Right forelimb (tissue), 1 donor: ENCODE results near the gene ARMC8.
A peak's percentile ranks its signal among the peaks of the same experiment; 100 is the strongest.
"Not testable (repeated sequence)": the region's sequence is repeated elsewhere in the genome, so short reads cannot be mapped to it uniquely, and the experiment has no call there.

Experiments used
- DNase-seq: peaks from one replicate; pipeline ENCODE4 v3.0.0-alpha.2; 2018

Gene ARMC8, protein sequence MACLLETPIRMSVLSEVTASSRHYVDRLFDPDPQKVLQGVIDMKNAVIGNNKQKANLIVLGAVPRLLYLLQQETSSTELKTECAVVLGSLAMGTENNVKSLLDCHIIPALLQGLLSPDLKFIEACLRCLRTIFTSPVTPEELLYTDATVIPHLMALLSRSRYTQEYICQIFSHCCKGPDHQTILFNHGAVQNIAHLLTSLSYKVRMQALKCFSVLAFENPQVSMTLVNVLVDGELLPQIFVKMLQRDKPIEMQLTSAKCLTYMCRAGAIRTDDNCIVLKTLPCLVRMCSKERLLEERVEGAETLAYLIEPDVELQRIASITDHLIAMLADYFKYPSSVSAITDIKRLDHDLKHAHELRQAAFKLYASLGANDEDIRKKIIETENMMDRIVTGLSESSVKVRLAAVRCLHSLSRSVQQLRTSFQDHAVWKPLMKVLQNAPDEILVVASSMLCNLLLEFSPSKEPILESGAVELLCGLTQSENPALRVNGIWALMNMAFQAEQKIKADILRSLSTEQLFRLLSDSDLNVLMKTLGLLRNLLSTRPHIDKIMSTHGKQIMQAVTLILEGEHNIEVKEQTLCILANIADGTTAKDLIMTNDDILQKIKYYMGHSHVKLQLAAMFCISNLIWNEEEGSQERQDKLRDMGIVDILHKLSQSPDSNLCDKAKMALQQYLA

GRCh38 chr3:138187296-138188012 lies at the start of gene ARMC8:
Gene ARMC8 (plus strand): TSS chr3:138187301. CDS start chr3:138187555, 254 bp downstream.
- peak; percentile 94 for DNase-seq

DNA sequence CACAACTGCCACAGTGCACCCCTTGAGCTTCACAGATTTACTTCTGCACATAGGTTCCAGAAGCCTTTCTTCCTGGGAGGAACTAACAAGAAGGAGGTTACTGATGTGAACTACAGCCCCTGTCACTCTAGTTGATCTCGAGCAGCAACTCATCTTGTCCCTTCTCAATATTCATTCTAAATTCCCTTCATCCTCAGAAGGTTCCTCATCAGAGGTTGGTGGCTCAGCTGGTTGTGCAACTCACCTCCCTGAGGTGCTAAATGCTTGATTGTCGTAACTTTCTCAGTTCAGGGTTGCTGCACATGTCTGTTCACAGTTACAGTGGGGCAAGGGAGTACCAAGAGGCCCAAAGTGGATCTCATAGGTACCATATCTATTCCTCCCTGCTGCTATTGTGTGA lies 49.2 kb upstream of the ARMC8 start:
- no peak for DNase-seq

GRCh38 chr3:138139691-138140090 lies 47.4 kb upstream of the ARMC8 start:
- no peak for DNase-seq

GRCh38 chr3:138140940-138141339 lies 46.2 kb upstream of the ARMC8 start:
- DNase-seq, result no peak

- DNase-seq, result not testable (repeated sequence)
Observed at GRCh38 chr3:138142181-138142580, 44.9 kb upstream of the ARMC8 start.

- DNase-seq, result no peak
Observed at GRCh38 chr3:138148503-138148902, 38.6 kb upstream of the ARMC8 start.

DNA sequence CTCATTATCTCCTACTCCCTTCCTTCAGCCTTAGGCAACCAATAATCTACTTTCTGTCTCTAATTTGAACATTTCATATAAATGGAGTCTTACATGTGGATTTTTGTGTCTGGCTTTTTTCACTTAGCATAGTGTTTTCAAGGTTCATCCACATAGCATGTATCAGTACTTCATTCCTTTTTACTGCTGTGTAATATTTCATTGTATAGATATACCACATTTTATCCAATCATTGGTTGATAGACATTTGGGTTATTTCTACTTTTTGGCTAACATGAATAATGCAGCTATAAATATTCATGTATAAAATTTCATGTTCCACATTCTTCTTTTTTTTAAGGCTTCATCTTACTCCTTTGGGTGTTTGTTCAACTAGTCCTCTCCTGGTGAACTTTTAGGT lies 32.6 kb upstream of the ARMC8 start:
- DNase-seq, result no peak

GRCh38 chr3:138157743-138158142 lies 29.4 kb upstream of the ARMC8 start:
- no peak for DNase-seq

DNA sequence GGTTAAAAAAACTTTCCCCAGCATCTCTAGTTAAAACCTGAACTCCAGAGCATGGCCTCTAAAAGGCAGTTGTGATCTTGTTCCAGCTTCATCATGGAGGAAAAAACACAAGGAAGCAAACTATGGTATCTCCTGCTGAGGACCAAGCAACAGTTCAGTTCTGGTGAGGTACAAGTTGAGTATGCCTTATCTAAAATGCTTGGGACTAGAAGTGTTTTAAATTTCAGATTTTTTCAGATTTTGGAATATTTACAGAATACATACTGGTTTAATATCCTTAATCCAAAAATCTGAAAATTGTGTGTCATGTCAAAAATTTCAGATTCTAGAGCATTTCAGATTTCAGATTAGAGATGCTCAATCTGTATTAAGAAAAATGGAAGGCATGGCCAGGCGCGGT lies 22.0 kb upstream of the ARMC8 start:
- no peak for DNase-seq

DNA sequence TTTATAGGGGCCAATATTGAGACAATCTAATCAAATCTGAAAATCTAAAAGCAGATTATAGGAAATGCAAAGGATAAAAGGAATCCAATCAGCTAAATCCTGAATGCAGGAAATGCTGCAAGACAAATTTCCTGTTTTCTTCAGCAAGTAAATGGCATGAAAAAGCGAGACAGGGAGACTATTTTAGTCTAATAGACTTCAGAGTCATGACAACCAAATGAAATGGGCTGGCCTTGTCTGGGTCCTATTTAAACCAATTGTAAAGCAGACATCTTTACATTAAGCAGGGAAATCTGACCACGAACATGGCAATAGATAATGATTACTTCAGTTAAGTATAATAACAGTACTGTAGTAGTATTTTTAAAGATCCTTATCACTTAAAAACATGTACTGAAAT lies 14.5 kb upstream of the ARMC8 start:
- no peak for DNase-seq

DNA sequence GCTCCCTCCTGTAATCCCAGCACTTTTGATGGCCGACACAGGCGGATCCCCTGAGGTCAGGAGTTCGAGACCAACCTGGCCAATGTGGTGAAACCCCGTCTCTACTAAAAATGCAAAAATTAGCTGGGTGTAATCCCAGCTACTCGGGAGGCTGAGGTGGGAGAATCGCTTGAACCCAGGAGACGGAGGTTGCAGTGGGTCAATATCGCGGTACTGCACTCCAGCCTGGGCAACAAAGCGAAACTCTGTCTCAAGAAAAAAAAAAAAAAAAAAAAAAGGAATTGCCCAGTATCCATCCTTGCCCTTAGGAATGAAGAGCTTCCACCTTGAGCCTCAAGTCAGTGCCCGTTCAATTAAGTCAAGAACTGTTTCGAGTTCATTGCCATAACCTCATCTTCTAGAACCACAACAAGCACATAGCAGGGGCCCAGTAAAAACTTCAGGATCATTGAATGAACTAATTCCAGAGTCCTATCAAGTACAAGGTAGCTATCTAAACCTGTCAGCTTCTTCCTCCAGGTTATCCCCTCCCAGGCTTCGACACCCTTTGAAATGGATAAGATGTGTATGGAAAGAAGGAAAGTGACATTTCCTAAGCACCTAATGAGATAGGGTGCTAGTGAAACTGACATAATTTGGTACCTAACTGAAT lies 13.2 kb upstream of the ARMC8 start:
- DNase-seq, result no peak

- DNase-seq, result peak; percentile 89
Observed at GRCh38 chr3:138174421-138175131, 12.5 kb upstream of the ARMC8 start, which contains the start of gene DBR1. Gene DBR1 (minus strand): TSS chr3:138174921. CDS start chr3:138174795, 126 bp downstream.

DNA sequence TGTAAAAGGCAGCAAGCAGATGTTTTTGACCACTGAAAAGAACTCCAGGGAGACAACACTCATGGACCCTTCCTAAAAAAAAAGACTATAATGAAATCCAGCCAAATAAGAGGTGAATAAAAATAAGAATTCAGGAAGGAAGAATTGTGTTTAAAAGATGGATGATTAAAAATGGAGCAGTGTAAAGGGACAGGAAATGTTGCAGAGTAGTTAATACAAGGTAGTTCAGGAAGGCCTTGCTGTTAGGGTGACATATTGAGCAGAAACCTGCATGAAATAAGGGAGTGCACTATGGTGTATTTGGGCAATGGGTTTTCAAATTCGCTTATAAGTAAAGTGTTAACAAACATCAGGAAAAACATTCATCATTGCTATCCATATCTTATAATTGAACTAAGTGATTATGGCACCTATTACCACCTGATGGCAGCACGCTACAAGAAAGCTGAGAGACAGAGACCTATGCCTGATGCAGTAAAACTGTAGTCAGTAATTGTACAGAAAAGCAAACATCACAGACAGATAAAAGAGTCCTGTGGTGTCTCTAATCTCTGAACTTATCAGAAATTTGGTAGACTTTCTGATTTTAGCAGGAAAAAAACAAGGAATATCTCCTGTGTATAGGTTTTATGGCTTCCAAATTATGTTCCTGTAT lies 6.6 kb upstream of the ARMC8 start:
- DNase-seq, result no peak

DNA sequence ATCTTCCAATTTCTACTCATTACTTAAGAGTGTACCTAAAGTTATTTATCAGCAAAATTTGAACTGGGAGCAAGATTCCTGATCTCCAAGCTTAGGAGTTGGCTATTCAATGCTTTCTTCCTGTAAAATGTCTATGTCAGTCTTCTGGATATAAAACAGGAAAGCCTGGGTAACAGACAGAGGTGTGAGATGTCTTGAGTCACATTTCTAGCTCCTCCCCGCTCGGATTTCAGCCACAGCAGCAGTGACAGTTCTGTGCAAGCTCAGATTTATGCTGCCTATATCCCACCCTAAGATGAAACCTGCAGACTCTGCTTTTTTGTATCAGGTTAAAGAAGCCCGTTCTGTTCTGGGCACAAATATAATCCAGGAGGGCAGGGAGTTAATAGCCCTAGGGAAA lies 2.1 kb upstream of the ARMC8 start:
- DNase-seq, result no peak

DNA sequence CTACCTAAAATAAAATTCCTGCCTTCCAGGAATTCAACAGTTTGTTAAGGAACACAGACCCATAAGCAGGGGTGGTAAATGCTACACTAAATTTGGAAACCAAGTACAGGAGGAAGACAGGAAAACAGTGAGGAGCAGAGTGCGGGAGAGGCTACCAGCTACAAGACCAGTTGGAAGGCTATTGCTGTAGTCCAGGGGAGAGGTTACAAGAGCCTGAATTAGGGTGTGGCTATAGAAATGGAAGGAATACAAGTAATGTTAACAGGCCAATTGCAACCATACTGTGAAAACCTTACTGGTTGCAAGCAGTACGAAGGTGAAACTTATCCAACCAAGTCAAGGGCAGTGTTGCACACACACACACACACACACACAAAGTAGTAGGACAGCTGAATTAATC lies 880 bp upstream of the ARMC8 start:
- no peak for DNase-seq

- DNase-seq, result no peak
Observed at GRCh38 chr3:138186803-138187295, 252 bp upstream of the ARMC8 start.

DNA sequence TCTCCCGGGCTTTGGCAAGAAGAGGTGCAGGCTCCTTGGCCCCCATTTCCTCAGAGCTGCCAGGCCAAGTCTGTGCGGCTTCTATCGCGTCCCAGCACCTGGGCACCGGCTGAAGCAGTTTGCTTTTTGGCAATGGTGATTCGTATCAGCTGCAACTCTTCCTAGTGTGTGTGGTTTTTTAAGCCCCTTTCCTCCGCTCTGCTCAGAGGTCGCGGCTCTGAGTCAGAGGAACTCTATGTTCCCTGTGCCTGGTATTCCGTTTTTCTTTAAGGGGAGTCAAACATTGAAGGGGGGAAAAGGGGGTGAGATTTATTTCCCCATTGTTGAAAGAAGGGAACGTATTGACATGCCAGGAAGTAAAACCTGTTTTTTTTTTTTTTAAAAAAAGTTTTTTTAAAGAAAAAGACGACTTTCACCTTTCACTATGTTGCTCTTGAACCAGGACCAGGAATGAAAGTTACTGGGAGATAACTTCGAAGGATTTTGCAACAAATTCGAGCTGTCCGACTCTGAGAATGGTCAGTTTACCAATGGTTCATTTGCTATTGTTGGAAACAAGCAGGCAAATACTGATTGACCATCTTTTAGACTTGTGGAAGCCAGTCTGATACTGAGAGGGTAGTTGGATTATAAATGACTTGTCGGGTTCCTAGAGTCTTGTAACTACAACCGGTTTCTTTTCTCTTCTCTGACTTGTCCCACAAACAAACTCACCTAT lies 1.1 kb downstream of the ARMC8 start:
- DNase-seq, result no peak

- DNase-seq, result no peak
Observed at GRCh38 chr3:138195481-138195880, 8.4 kb downstream of the ARMC8 start.

- no peak for DNase-seq
Observed at GRCh38 chr3:138196023-138196422, 8.9 kb downstream of the ARMC8 start.

DNA sequence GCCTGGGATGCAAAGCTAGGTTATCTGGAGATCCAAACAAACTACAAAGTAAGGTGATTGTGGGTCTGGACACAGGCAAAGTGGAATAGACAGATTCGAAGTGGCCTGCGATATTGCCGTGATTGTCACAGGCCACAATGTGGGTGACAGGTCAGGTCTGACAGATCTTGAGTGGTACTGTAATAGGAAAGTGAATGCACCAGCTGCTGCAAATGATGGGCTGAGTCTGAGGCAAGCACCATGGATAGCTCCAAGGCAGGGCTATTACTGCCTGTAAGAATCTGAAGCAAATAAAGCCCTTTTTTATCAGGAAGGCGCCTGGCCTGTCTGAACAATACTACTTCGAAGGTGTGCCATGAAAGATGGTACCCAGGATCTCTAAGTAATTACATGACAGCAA lies 10.0 kb downstream of the ARMC8 start:
- peak; percentile 50 for DNase-seq

- no peak for DNase-seq
Observed at GRCh38 chr3:138197524-138197923, 10.4 kb downstream of the ARMC8 start.
